Measurements from ENCODE around the gene ZSWIM5.

The ZSWIM5 gene

DNA sequence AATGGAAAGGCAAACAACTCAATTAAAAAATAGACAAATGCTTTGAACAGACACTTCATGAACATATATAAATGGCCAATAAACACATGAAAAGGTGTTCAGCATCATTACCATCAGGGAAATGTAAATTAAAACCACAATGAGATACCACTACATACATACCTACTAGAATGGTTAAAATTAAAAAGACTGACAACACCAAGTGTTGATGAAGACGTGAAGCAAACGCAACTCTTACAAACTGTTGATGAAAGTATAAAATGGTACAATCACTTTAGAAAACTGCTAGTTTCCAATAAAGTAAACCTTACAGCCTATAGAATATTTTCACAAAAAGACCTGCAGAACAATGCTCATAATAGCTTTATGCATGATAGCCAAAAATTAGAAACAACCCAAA is 230.2 kb downstream of the ZSWIM5 start:
- DNase-seq (ENCODE audit: extremely low read depth, low read depth), result no peak
- TF ChIP-seq, protein P1, sequence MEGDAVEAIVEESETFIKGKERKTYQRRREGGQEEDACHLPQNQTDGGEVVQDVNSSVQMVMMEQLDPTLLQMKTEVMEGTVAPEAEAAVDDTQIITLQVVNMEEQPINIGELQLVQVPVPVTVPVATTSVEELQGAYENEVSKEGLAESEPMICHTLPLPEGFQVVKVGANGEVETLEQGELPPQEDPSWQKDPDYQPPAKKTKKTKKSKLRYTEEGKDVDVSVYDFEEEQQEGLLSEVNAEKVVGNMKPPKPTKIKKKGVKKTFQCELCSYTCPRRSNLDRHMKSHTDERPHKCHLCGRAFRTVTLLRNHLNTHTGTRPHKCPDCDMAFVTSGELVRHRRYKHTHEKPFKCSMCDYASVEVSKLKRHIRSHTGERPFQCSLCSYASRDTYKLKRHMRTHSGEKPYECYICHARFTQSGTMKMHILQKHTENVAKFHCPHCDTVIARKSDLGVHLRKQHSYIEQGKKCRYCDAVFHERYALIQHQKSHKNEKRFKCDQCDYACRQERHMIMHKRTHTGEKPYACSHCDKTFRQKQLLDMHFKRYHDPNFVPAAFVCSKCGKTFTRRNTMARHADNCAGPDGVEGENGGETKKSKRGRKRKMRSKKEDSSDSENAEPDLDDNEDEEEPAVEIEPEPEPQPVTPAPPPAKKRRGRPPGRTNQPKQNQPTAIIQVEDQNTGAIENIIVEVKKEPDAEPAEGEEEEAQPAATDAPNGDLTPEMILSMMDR (IDR thresholded peaks at IDR 0.05; ENCODE audit: low read depth, low read length), result no peak

- no peak for DNase-seq (ENCODE audit: extremely low read depth, low read depth)
- TF ChIP-seq, protein P1 (IDR thresholded peaks at IDR 0.05; ENCODE audit: low read depth, low read length), result no peak
These were observed 232.8 kb downstream of the ZSWIM5 start for GRCh38 chr1:44973645-44974044.

GRCh38 chr1:44970317-44970716 is 236.1 kb downstream of the ZSWIM5 start:
- DNase-seq (ENCODE audit: extremely low read depth, low read depth), result no peak

More at GRCh38 chr1:44970317-44970716, 236.1 kb downstream of the ZSWIM5 start:
- TF ChIP-seq, protein P1 (IDR thresholded peaks at IDR 0.05; ENCODE audit: low read depth, low read length), result no peak

All from AG09319 (cell line).